Erythroblast (primary cell): ENCODE results near the gene NEGR1.

ENCODE experiments used
- GATA1 ChIP-seq: IDR thresholded peaks from 2 replicates; pipeline ENCODE4 v1.6.1; 2011; ENCODE audit warnings: low read depth, mild to moderate bottlenecking, control low read depth, low read length, moderate library complexity
- POLR2A ChIP-seq: IDR thresholded peaks from 2 replicates; pipeline ENCODE4 v1.6.1; 2011; ENCODE audit warnings: mild to moderate bottlenecking, low read length

DNA sequence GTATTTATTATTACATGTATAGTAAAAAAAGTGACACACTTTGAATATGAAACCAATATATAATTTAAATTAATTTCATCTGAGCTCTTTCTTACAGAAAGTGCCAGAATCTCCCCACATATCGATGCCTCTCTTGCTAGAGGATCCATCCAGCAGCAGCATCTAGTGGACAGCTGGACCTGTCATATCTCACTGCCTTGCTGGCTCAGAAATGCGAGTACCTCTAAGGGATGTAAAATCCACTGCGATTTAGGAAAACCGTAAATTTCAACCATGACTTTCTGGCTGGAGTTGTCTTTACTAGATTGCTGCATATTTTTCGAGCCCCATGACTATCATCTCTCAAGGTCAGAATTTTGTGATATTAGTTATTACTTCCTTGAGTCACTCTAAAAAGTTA lies 333.8 kb downstream of the NEGR1 start:
- TF ChIP-seq POLR2A (no peak), GATA1 (no peak)
